Endothelial cell (in vitro differentiated cells): ENCODE results near the gene ARHGAP5. TPM values are rescaled to one million over a fixed set of nuclear protein-coding genes. Genes with fewer than 3 reads are reported as not detected.

ENCODE experiments used
- DNase-seq: peaks from one replicate; pipeline ENCODE4 v3.0.0; 2021; ENCODE audit warnings: low spot score
- H3K27ac Mint-ChIP-seq: one replicate; pipeline ENCODE4 v1.8.0; 2021; ENCODE audit warnings: mixed read lengths, inconsistent platforms; ENCODE audit not compliant: unreplicated experiment
- H3K27me3 Mint-ChIP-seq: one replicate; pipeline ENCODE4 v1.8.0; 2021; ENCODE audit warnings: mild to moderate bottlenecking, moderate library complexity, mixed read lengths, inconsistent platforms; ENCODE audit not compliant: unreplicated experiment
- H3K36me3 Mint-ChIP-seq: one replicate; pipeline ENCODE4 v1.8.0; 2021; ENCODE audit warnings: mild to moderate bottlenecking, low read depth, mixed read lengths, inconsistent platforms; ENCODE audit not compliant: unreplicated experiment
- H3K4me1 Mint-ChIP-seq: one replicate; pipeline ENCODE4 v1.8.0; 2021; ENCODE audit warnings: mild to moderate bottlenecking, mixed read lengths, inconsistent platforms; ENCODE audit not compliant: unreplicated experiment
- H3K4me3 Mint-ChIP-seq: one replicate; pipeline ENCODE4 v1.8.0; 2021; ENCODE audit warnings: mild to moderate bottlenecking, mixed read lengths, inconsistent platforms; ENCODE audit not compliant: unreplicated experiment
- H3K9me3 Mint-ChIP-seq: one replicate; pipeline ENCODE4 v1.8.0; 2021; ENCODE audit warnings: mixed read lengths, inconsistent platforms; ENCODE audit not compliant: unreplicated experiment
- long read RNA-seq: library from polyadenylated mRNA; unstranded; transcript quantifications from one replicate; pipeline ENCODE4 v2.0.0, GENCODE V29; 2020; ENCODE audit not compliant: unreplicated experiment
- total RNA-seq: library from RNA; stranded (reverse); fragmentation: NEBNext Ultra II Directional; extraction: Animal tissue kit (Norgen Biotek cat#: 25700); gene quantifications from one replicate; pipeline ENCODE4 v1.2.1, GENCODE V29; 2021; ENCODE audit not compliant: unreplicated experiment
- TF ChIP-seq, protein P1 (sequence below): fragments of 200-600 bp; sonication (generic); IDR thresholded peaks from one replicate; pipeline ENCODE4 v1.5.0; 2021; ENCODE audit warnings: antibody characterized with exemption; ENCODE audit not compliant: unreplicated experiment

Gene ARHGAP5, protein sequence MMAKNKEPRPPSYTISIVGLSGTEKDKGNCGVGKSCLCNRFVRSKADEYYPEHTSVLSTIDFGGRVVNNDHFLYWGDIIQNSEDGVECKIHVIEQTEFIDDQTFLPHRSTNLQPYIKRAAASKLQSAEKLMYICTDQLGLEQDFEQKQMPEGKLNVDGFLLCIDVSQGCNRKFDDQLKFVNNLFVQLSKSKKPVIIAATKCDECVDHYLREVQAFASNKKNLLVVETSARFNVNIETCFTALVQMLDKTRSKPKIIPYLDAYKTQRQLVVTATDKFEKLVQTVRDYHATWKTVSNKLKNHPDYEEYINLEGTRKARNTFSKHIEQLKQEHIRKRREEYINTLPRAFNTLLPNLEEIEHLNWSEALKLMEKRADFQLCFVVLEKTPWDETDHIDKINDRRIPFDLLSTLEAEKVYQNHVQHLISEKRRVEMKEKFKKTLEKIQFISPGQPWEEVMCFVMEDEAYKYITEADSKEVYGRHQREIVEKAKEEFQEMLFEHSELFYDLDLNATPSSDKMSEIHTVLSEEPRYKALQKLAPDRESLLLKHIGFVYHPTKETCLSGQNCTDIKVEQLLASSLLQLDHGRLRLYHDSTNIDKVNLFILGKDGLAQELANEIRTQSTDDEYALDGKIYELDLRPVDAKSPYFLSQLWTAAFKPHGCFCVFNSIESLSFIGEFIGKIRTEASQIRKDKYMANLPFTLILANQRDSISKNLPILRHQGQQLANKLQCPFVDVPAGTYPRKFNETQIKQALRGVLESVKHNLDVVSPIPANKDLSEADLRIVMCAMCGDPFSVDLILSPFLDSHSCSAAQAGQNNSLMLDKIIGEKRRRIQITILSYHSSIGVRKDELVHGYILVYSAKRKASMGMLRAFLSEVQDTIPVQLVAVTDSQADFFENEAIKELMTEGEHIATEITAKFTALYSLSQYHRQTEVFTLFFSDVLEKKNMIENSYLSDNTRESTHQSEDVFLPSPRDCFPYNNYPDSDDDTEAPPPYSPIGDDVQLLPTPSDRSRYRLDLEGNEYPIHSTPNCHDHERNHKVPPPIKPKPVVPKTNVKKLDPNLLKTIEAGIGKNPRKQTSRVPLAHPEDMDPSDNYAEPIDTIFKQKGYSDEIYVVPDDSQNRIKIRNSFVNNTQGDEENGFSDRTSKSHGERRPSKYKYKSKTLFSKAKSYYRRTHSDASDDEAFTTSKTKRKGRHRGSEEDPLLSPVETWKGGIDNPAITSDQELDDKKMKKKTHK (N-terminal part only)
- 78.4 TPM for total RNA-seq
- long read RNA-seq = 0 reads

DNA sequence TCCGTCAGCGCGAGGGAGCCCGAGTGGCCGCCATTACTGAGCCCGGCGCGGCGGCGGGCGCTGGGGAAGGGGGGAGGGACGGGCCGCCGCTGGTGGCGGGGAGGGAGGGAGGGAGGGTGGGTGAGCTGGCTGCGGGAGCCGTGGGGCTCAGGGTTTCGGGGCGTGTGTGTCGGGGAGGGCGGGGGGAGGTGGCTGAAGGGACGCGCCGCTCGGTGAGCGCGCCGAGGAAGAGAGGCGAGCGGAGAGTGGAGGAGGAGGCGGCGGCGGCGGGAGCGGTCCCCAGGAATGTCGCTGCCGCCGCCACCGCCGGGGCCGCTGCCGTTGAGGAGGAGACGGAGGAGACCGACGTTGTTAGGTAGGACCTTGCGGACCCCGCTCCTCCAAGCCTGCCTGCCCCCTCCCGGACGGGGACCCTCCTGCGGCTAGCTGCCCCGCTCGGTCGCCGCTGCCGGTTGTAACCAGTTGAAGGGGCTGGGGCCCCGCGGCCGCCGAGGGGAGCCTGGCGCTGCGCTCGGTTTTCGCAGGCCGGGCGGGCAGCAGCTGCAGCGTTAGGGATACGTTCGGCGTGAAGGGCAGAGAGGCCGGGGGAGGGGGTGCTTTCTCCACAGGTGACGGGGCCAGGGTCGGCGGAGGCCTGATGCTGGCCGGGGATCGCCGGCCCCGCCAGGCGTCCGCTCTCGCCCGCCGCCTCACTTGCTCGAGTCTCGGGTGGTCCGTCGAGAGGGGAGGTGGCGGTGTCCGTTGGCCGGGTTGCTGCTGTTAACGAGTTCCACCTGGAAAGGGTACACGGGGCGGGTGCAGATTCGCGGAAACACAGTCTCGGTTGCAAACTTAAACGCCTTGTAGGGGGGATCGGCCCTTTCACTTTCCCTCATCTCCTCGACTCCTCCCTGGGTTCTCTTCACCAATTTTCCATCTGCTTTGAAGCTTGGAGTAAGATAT lies at the start of gene ARHGAP5:
Gene ARHGAP5, plus strand, starts transcription at position 224 of the 942 bp plus-strand sequence. CDS start 13,366 bp downstream, outside the sequence.
- Mint-ChIP-seq H3K4me1 (peaks cover 31% of the 10 kb centered on the region), H3K27ac (peak within 1 kb of the TSS; percentile 95), H3K27me3 (peaks cover 7% of the 10 kb centered on the region), H3K4me3 (peak within 1 kb of the TSS; percentile 99), H3K36me3 (peaks cover 12% of the 10 kb centered on the region), H3K9me3 (no peaks in the 10 kb centered on the region)
- peak; percentile 77 for DNase-seq
- TF ChIP-seq, protein P1, sequence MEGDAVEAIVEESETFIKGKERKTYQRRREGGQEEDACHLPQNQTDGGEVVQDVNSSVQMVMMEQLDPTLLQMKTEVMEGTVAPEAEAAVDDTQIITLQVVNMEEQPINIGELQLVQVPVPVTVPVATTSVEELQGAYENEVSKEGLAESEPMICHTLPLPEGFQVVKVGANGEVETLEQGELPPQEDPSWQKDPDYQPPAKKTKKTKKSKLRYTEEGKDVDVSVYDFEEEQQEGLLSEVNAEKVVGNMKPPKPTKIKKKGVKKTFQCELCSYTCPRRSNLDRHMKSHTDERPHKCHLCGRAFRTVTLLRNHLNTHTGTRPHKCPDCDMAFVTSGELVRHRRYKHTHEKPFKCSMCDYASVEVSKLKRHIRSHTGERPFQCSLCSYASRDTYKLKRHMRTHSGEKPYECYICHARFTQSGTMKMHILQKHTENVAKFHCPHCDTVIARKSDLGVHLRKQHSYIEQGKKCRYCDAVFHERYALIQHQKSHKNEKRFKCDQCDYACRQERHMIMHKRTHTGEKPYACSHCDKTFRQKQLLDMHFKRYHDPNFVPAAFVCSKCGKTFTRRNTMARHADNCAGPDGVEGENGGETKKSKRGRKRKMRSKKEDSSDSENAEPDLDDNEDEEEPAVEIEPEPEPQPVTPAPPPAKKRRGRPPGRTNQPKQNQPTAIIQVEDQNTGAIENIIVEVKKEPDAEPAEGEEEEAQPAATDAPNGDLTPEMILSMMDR = peak; percentile 19

DNA sequence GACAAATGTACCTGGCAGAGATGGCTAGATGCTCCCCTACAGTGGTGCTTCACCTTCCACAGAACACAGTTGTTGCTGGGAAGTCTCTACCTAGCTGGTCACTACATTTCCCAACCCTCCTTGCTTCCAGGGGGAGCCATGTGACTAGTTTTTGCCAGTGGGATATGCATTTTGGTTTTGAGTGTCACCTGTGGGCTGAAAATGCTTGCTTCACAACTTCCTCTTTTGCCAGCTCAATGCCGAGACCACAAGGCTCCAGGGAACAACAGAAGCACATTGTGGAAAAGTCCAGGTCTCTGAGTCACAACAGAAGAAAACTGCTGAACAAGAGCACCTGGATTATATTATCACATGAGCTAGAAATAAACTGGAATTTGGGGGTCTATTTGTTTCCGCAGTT lies 48.5 kb upstream of the ARHGAP5 start:
- no peaks in the 10 kb centered on the region for H3K27me3 Mint-ChIP-seq
- no peaks in the 10 kb centered on the region for H3K36me3 Mint-ChIP-seq
- no peaks in the 10 kb centered on the region for H3K4me1 Mint-ChIP-seq
- no peak overlapping the region for H3K27ac Mint-ChIP-seq
- H3K9me3 Mint-ChIP-seq = no peaks in the 10 kb centered on the region
- DNase-seq = no peak
- H3K4me3 Mint-ChIP-seq = no peak overlapping the region
- TF ChIP-seq, protein P1 = no peak

DNA sequence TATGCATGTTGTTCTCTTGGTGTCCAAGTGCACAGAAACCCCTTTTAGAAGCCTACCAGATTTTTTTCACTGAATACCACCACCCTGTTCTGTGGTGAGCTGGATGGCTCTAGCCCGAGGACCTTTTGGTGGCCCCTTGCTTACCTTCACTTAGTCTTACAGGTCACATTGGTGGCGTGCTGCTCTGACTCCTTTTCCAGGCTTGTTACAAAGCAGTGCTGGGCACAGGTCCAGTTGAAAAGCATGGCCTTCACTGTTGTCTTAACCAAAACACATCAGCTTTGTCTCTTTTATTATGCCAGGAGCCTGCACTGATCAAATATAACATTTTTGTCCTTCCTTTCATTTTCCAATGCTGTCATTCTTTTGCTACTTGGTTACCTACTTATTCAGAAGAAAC lies 43.6 kb upstream of the ARHGAP5 start:
- Mint-ChIP-seq H3K27ac (no peak overlapping the region), H3K4me1 (no peaks in the 10 kb centered on the region), H3K27me3 (no peaks in the 10 kb centered on the region), H3K9me3 (no peaks in the 10 kb centered on the region), H3K4me3 (no peak overlapping the region), H3K36me3 (no peaks in the 10 kb centered on the region)
- TF ChIP-seq, protein P1 = no peak
- no peak for DNase-seq

DNA sequence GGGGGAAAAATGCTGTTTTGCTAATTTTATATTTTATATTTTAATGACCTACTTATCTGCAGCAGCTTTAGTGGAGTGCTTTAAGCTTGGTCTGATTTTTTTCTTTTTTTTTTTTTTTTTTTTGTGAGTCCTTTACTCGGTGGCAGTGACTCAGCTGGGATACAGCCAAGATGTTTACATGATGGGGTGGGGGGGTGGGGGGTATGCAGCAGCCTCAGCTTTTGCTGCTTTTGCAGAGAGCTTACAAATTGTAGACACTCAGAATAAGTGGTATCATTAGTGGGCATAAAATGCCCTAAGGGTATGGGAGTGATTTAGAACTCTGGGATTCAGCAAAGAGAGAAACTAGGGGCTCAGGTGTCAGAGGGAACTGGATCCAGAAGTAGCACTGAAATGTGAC lies 38.2 kb upstream of the ARHGAP5 start:
- H3K4me3 Mint-ChIP-seq = no peak overlapping the region
- no peak overlapping the region for H3K27ac Mint-ChIP-seq
- H3K4me1 Mint-ChIP-seq = no peaks in the 10 kb centered on the region
- H3K27me3 Mint-ChIP-seq = no peaks in the 10 kb centered on the region
- DNase-seq = no peak
- H3K9me3 Mint-ChIP-seq = no peaks in the 10 kb centered on the region
- TF ChIP-seq, protein P1 = no peak
- no peaks in the 10 kb centered on the region for H3K36me3 Mint-ChIP-seq
